Glomerular visceral epithelial cell (primary cell): Measurements from ENCODE around the gene NPHP4.

ENCODE experiments used
- DNase-seq: peaks from one replicate; pipeline ENCODE4 v3.0.0-alpha.2; 2016; ENCODE audit errors: extremely low spot score

Gene NPHP4

DNA sequence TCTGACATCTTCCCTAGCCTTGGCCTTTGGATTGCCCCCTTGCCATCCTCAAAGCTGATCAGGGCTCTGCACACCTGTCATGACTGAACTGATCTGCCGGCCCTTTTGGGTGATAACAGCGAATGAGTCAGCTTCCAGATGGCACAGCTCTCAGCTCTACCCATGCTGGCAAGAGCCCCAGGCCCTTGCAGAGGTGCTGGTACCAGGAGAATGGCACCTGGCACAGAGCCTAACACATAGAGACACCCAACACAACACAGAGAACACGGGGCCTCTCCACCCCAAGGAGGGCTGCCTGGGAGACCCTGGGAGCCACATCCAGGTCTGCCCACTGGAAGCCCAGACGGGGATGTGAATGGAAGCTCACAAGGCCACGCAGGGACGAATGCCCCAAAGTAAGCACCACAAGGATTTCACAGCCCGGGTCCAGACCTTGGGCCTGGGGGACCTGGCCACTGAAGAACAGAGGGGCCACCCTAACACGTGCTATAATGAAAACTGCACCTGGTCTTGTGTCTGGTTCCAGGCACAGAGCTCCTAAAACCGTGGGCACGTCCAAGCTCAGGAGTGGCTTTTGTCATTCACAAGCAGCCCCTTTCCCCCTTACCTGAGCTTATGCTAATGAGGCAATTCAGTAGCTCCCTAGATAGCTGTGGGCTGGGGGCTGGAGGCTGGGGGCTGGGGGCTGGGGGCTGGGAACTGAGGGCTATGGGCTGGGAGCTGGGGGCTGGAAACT is 160.5 kb downstream of the NPHP4 start:
- no peak for DNase-seq

DNA sequence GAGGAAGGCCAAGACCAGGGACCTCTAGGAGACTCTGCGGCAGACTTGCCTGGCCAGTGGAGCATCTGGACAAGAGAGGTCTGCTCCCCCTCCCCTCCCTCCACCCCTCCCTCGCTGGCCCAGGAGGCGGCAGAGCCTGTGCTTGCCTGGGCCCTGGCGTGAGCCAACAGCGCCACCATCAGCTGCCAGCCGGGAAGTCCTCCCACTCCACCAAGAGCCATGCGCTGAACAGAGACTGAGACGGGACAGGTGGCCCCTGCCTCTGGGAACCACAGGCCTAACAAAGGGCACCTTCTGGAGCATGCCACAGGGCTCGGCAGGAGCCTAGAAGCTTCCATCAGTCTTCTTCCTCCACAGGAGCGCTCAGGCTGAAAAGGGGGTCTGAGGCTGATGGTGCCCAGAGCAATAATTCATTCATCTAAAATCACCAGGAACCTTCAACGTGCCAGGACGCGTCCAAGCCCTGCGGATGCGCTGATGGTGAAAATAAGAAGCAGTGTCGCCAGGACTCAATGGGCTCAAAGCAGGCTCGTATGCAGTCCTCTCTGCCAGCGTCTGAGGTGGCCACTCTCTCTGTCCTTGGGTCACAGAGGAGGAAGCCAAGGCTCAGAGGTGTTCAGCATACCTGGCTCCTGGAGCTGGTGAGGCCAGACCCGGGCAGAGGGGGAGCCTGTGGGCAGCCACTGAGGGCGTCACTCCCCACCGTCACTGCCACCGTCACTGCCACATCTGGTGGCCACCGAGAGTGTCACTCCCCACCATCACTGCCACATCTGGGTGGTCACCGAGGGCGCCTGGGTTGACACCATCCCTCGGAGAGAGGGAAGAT is 161.2 kb downstream of the NPHP4 start:
- no peak for DNase-seq

DNA sequence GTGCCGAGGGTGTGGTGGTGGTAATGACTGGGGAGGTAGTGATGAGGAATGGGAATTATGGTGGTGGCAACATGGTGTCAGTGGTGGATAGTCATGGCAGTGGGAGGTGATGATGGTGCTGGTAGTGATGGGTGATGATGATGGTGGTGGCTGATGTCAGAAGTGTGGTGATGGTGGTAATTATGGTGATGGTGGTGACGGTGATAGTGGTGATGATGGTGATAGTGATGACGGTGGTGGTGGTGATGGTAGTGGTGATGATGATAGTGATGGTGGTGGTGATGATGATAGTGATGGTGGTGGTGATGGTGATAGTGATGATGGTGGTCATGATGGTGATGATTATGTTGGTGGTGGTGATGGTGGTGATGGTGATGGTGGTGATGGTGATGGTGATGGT is 162.8 kb downstream of the NPHP4 start:
- DNase-seq: no peak

DNA sequence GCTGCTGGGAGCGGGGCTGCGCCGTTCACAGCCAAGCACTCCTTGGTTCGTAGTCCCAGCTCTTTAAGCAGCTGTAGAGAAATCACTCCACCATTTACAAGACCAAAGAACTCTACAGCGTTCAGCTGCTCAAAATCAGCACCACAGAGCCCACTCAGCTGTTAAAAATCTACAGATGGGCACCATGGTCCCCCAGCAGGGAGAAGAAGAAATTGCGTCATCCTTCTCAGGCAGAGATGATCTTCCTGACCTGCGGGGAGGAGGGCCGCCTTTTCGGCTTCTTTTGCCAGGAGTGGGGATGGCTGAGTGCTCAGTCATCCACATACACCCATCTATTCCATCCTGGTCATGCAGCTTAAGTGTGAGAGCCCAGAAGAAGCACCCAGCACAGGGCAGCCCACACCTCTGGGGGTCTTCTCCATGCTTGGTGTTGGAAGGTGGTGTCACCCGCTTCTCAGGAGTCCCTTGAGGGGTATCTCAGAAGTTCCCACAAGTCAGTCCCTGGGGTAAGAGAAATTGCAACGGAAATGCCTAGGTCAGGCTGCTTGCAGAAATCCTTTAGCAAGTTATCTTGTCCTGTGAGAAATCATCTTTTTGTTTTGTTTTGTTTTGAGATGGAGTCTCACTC is 163.8 kb downstream of the NPHP4 start:
- DNase-seq: no peak

DNA sequence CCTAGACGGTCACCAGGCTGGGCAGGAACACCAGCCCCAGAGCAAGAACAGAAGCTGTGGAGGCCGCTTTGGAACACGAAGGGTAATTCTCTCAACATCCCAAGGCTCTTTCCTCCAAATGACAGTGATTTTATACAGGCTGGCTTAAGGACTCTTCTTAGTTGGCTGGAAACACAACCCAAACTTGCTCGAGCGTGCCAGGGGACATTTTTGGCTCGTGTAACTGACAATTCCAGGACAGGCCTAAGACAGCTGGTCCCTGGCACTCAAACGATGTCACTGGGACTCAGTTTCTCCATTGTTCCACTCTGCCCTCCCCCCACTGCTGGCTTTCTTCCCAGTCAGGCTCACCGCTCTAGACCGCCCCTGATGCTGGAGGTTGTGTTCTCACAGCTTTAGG is 164.7 kb downstream of the NPHP4 start:
- DNase-seq: no peak

DNA sequence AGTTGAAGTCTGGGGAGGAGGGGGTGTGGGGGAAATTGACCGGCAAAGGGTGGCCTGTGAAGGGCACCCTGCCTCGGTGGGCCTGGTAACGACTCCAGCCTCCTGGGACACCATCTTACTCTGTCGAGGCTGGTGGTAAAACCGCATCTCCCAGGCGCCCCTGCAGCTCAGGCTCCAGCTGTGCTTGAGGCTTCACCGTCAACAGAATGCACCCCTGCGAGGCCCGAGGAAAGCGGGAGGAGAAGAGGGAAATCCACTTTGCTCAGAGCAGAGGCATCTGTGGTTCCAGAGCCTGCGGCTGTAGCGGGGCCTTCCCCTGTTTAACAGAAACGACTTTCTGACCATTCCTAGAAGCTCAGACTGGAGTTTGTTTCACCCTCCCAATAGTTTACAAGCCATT is 165.6 kb downstream of the NPHP4 start:
- no peak for DNase-seq

DNA sequence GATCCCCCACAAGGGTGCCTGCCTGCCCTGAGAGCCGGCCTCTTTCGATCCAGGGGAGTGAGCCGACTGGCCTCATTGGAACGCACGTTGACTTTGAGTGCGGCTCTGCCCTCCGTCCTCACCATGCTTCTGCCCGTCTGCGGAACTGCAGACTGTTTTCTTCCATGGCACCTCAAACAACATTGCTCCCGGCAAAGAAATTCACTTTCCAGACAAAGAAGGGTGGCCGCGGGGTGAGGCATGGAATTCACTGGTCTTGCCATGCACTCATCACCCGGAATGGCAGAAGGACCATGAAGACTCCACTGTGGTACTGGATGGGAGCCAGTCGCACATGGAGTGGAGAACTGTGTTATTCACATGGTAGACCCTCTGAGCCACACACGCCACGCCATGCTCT is 169.5 kb downstream of the NPHP4 start:
- DNase-seq: no peak

DNA sequence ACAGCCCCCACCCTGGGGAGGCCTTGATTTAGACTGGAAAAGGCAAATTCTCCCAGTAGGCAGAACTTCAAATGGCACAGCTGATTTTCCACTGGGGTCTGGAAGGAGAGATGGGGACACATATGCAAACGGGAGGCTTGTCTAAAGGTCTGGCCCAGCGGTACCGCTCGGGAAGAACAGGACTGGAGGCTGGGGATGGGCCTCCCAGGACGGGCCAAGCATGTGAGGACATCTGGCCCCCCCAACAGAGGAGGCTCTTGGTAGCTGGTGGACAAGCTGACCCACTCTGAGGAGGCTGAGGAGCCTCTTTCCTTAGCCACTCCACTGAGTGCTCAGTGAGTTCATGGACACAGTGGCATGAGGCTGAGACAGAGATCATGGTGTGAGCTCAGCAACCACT is 170.0 kb downstream of the NPHP4 start:
- no peak for DNase-seq

DNA sequence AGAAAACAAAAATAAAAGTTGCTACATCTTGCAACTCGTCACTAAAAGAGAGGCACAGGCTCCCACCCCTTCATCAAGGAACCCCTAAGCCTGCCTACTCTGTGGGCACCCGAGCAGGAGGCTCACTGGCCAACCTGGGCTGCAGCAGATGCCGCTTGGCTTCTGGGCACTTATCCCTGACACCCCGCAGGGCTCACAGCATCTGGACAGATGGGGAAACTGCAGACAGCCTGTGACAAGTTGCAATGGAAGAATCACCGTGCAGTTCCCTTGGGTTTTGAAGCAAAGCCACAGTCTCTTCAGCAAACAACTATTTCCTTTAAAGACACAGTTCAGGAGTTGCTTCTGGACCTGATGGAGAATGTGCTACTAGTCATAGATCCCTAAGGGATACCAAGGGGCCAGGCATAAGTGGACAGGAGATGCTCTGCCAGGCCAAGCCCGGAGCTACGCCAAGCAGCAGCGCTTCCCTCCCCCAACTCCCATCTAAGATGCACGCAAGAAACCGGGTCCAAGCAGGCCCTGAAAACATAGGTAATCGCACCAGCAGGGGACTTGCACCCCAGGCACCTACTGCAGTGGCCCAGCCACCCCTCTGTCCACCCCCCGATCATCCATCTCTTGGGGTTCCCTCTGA is 170.6 kb downstream of the NPHP4 start:
- DNase-seq: no peak

DNA sequence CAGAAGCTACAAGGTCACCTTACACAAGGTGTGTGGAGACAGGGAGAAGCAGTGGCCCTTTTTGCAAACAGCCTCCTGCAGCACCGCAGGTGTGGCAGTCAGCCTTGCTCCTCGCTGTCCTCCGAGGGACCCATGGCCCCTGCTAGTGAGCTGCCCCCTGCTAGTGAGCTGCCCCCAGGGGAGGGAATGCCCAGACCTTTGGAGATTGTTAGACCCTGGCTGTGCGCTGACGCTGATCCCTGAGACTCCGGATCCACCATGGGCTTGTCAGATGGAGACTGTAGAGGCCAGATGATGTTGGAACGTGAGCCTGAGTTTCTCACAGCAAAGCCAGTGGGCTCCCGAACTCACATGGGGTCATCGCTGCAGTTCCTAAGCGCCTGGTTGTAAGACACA is 172.2 kb downstream of the NPHP4 start:
- no peak for DNase-seq

DNA sequence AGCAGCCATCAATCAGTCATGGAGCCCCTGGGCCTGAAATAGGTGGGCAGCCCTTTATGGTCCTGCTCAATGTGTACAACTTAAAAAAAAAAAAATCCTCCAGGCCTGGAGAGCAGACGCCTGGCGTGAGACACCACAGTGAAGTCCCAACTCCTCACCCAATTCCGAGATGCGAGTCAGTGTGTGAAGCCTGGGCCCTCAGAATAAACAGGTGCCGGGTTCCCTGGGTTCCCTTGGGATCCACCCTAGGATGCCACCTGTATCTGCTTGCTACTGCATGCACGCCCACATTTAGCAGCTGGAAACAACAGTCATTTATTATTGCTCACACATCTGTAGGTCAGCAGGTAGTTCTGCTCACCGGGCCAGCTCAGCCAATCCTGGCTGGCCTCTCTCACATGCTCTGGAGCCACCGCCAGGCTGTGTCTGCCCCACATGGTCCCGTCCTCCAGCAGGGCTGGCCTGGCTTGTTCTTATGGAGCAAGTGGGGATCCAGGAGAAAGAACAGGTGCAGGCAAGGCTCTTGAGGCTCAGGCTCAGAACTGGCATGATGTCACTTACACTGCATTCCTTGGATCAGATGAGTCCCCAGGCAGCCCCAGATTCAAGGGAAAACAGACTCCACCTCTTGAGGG is 172.7 kb downstream of the NPHP4 start:
- no peak for DNase-seq

DNA sequence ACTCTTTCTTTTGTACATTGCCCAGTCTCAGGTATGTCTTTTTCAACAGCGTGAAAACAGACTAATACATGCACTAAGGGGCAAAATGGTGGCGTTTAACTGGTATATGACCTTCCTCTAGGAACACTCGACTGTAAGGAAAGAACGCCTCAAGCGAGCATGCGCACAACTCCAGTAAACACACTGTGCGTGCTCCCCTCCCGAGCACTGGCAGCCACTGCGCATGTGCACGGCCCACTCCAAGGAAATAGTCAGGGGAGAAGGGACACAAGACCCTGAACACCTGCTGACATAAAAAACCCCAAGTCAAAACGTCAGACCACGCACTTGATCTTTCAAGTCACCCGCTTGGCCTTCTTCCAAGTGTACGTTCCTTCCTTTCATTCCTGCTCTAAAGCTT is 173.5 kb downstream of the NPHP4 start:
- DNase-seq: no peak

DNA sequence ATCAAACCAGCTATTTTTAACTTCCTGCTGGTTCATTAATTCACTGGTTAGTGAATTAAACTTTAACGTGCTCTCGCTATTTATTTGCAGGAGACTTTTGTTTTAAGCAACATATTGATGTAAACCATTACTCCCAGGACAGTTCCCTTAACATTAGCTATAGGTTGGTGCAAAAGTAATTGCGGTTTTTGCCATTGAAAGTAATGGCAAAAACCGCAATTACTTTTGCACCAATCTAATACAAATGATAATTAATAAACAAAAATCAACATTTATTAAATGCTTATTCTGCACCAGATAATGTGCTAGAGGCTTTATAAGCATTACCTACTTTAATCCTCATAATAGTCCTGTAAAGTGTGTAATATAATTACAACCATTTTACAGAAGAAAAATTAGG is 176.5 kb downstream of the NPHP4 start:
- DNase-seq: no peak

DNA sequence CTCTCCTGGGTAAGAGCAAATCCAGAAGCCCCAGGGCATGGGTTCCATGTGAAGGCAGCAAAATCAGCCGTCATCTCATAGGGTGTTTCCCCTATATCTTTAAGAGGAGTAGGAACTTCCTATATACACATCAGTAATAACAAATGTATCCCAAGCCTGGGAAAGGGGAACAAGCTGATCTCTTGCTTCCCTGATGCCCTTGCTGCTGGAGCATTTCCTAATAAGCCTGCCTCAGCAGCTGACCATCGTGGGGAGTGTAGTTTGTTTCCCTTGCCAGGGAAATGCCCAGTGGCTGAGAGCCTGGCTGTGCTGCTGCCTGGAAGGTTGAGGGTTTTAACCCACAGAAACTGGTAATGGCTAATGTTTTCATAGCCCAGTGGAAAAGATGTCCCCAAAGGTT is 177.0 kb downstream of the NPHP4 start:
- DNase-seq: no peak

DNA sequence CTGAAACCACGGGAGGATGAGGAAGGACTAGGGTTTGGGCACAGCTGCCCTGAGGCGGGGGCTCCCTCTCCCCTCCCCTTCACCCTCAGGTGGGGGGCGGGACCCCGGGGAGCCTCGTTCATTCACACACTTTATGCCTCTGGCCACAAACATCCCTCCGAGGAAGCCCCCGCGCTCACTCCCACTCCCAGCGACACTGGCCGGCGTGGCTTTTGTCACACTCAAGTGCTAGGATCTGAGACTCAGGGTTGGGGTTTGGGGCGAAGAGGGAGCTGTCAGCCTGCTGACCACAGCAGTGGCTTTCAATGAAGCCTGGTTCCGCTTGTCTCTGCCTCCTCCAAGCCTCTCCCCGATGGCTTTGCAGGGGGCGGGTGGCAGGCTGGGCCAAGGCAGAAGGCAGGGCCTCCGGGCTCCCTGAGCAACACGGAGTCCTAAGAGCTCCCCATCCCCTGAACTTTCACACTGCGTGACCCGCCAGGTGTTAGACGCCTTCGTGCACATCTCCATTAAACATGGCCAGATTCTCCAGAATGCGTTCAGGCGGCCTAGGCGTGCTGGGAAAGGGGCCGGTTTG is 178.1 kb downstream of the NPHP4 start:
- no peak for DNase-seq

DNA sequence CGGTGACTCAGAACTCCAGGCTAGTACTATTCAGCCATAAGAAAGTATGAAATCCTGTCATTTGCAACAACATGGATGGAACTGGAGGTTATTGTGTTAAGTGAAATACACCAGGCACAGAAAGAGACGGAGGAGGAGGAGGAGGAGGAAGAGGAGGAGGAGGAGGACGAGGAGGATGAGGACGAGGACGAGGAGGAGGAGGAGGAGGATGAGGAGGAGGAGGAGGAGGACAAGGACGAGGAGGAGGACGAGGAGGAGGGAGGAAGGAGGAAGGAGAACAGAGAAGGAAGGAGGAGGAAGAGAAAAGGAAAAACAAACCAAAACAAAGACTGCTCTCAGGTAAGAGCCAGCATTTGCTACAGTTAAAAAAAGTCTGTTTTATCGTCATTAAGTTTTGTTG is 178.7 kb downstream of the NPHP4 start:
- no peak for DNase-seq
